Muscle of arm (tissue), 12 donors: ENCODE results near the gene CLDN25. TPM values are rescaled to one million over a fixed set of nuclear protein-coding genes. Genes with fewer than 3 reads are reported as not detected.

Source experiments
- DNase-seq: peaks from one replicate; pipeline ENCODE4 v3.0.0-alpha.2; 2013
- polyA plus RNA-seq, 12 donors: library from polyadenylated mRNA; unstranded; fragments of 120-200 nt; gene quantifications; one replicate each; pipeline ENCODE4 v1.2.1, GENCODE V29; 2013; ENCODE audit not compliant: insufficient read length in 12 of 12

Gene CLDN25
- polyA plus RNA-seq, 12 donors, result 0.26 to 0.99 (median 0.39) TPM; not detected in 7

DNA sequence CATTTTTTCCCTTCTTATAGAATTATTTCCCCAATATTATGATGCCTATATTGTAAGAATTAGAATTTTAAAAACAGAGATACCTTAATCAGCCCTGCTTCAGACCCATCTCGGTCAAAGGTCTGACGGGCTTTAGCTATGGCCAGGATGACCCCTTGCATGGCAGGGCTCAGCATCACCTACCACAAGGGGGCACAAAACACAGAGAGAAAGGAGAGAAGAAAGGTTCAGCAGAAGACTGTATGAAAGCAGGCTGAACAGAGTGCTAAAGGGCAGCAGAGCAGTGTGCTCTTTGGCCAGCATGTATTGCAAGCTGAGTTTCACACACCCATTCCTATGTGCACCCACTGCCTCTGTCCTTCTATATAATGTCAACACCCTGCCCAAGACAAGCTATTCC lies 26.8 kb downstream of the CLDN25 start:
- DNase-seq, result no peak

DNA sequence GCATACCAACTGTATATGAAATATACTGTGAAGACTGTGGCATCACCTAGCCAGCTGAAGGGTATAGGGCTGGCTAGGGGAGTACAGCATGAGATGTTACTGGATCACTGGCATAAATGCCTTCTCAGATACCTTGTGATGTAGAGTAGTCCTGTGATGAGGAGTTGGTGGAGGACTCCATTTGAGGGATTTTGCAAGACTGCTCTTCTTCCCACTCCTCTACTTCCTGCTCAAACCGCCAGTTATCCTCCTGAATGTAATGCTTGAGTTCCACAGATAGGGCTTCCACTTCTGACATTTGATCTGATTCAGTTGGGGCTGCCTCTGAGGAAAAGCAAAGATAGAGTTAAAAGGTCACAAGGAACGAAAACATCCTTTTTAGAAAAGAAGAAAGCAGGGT lies 29.3 kb downstream of the CLDN25 start:
- no peak for DNase-seq

GRCh38 chr11:113814181-113814580 lies 34.6 kb downstream of the CLDN25 start:
- no peak for DNase-seq

DNA sequence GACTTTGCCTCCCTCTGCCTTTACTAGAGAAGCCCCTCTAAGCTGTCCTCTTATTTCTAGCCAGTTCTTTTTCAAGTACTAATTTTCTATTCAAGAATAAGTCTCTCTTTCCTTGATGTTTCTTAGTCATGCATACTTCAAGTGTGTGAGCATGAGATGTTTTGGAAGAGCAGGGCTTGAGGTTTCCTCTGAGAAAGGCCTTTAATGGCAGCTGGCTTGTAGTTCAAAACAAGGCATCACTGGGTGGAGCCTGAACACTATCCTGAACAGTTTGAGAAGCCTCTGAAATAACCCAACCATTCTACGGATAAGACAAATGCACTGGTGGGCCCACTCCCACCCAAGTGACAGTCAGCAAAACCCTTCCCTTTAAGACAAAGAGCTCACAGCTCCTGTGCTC lies 37.6 kb downstream of the CLDN25 start:
- no peak for DNase-seq

DNA sequence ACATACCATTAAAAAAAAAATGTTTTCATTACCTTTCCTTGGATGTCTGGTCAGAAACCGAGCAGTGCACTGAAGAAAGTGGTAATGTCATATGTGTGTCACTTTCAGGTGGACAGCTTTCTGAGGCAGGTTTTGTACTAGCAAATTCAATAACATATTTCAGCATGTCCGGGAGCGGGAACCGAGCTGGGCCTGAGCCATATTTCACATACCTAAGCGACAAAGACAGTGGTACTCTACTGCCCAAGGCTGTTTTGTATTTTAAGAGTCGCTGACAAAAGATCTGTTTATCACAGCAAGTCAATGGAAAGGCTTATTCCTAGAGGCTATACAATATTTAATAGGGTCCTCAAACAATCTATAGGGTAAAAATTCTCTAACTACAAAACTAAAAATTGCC lies 38.0 kb downstream of the CLDN25 start:
- DNase-seq, result no peak

- DNase-seq, result no peak
These were observed 38.8 kb downstream of the CLDN25 start for GRCh38 chr11:113818426-113818825.

DNA sequence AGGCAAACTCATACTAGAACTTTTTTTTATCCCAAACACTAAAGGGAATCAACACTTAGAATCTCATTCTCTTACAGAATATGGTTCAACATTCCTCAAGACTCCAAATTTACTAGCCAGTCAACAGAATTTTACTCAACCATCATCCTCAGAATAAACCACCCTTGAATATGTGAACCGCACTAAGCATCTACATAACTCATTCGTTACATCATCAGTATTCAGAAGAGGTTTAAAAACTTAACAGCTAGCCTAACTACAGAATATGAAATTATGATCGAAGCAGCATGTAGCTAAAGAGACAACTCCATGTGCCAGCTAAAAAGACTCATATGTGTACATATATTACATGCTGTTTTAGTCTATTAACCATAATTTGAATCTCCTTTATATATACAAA lies 47.9 kb downstream of the CLDN25 start:
- no peak for DNase-seq

- no peak for DNase-seq
These were observed 48.6 kb downstream of the CLDN25 start for GRCh38 chr11:113828191-113828590.

DNA sequence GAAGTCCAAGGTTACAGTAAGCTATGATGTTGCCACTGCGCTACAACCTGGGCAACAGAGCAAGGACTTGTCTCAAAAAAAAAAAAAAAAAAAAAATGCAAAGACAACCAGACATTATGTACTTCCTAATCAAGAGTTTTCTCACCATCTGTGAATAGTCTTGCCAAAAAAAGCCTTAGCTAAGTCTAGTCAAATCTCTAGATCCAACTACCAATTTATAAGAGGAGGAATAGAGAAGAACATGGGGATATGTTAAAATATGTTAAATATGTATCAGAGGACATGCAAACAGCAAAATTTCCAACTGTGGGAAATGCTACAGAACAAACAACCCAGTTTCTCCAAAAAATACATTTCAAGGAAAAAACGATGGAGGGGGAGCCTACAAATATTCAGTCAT lies 50.2 kb downstream of the CLDN25 start:
- DNase-seq, result no peak

Other genes starting within 250 kb of the CLDN25 start
- gene TMPRSS5, start 73.5 kb upstream of the CLDN25 start, polyA plus RNA-seq, result 1 to 10 TPM in 6 of 12 donors, under 1 TPM in 4, not detected in 2; 0.35 to 2.3 (median 1.2) TPM
- gene ZW10, start 6.1 kb upstream of the CLDN25 start, polyA plus RNA-seq, result 10 to 100 TPM in 11 of 12 donors, not detected in 1; 10.7 to 20.1 (median 17.5) TPM
- 100 to 1,000 TPM in 4 of 12 donors, 10 to 100 TPM in 8; 49.6 to 180 (median 95.0) TPM for gene USP28, start 95.8 kb downstream of the CLDN25 start, polyA plus RNA-seq
- under 1 TPM in 3 of 12 donors, not detected in 9; 0.11 to 0.13 (median 0.12) TPM for gene HTR3B, start 125.0 kb downstream of the CLDN25 start, polyA plus RNA-seq
- gene HTR3A, start 195.3 kb downstream of the CLDN25 start, polyA plus RNA-seq, result under 1 TPM in 6 of 12 donors, not detected in 6; 0.09 to 0.30 (median 0.11) TPM